GM21619 (cell line): Measurements from ENCODE around the gene AGPAT1.

Experiments
- ATAC-seq: cut with Tn5 transposase; IDR thresholded peaks from one replicate; pipeline ENCODE4 v1.9.1; 2021; ENCODE audit not compliant: unreplicated experiment

Gene AGPAT1

DNA sequence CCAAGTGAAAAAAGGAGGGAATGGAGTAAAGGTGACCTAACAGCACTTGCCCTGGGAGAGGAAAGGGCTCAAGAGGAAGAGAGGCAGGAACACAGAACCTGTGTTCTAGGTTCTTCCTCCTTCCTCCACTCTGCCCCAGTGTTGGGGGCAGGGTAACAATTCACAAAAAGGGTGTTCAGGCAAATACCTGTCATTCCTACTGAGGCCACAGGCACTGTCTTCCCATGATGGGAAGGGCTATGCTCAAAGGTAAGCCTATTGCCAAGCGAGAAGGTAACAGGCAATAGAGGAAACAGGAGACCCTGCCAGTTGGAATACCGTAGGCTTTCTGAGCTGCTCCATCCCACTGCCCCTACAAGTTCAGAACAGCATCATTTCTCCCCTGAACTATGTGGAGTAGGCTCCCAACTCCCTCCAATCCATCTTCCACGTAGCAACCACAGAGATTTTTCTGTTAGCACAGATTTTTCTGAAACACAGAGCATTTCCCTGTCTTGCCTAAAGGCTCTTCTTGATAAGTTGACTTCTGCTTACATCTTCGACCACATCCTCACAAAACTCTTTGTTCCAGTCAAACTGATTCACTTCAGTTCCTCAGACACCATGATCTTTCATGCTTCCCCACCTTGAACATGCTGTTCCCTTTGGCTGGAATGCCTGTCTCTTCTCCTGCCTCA, 2.7 kb downstream of the AGPAT1 start:
- no peak for ATAC-seq

DNA sequence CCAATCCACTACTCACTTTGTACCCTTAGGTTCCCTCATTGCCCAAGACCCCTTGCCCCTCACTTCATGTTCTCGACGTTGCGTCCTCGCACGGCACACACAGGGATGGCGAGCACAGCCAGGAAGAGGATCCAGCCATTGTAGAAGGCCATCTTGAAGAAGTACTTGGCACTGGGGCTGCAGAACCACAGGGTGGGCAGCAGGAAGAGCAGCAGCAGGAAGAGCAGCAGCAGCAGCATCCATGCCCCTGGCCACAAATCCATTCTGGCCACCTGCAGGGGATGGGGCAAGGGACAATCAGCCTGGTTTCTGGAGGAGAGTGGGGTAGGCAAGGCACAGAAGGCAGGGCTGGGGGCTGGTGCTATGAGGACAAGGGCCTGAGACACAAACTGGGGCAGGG, 4.7 kb downstream of the AGPAT1 start:
- no peak for ATAC-seq

DNA sequence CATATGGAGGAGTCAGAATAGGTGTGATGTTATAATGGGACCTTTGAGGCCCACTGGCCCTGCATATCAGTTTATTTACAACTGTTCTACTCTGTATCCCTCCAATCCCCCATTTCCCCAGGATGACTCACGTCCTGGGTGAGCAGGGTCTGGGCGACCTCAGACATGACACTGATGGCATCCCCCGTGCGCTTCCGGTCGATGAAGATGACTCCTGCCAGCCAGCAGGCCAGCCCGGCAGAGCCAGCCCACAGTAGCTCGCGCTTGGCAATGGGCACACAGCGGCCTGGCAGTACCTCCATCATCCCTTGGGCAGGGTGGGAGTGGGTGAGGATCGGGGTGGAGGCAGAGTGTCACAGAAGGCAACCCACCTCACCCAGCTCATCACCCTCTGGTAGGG, 5.6 kb downstream of the AGPAT1 start:
- no peak for ATAC-seq

DNA sequence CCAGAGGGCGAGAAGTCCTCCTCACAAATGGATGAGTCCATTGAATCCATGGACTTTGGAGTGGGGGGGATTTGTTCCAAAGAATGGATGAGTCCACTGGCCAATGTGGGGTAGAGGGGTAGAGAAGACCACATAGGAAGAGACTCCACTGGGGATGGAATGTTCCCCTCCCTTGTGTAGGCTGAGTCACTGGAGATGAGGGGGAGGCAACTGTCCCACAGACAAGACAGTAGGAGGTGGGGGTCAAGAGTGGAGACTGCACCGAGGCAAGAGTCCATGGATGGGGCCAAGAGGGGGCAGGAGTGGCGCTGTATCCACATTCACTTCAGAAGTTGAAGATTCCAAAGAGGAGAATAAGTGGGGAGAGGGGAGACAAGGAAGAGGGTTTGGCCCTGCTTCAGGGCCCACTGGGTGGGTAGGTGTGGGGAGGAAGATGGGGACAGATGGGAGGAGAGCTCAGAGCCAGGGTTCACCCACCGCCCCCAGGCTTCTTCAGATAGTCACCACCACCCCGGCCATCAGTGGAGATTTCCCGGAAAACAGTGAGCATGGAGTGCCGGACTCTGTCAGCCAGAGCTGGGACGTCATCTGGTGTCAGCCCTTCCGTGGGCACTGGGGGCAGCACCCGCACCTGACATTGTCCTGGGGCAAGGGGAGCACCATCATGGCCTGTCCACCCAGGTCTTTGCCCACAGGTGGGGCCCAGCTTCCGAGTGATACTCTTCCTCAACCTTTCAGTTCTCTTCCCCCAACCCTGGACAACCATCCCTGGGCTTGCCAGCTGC, 6.9 kb downstream of the AGPAT1 start:
- ATAC-seq, result no peak

DNA sequence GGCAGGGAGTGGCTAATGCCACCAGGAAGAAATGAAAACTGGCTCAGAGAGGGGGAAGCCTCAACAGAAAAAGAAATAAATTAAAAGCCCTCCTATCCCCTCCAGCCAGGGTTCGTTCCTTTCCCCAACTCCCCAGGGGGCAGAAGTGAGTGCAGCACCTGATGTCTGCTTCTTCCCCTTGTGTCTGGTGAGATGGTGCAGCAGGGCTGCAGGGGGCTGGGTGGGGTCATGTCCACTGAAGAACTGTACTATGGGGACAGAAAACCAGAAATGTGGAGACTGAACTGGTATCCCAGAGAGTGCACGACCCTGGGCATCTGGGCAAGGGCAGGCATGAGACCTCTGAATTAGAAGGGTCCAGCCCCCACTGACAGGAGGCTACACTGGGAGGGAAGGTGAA, 7.5 kb downstream of the AGPAT1 start:
- no peak for ATAC-seq

DNA sequence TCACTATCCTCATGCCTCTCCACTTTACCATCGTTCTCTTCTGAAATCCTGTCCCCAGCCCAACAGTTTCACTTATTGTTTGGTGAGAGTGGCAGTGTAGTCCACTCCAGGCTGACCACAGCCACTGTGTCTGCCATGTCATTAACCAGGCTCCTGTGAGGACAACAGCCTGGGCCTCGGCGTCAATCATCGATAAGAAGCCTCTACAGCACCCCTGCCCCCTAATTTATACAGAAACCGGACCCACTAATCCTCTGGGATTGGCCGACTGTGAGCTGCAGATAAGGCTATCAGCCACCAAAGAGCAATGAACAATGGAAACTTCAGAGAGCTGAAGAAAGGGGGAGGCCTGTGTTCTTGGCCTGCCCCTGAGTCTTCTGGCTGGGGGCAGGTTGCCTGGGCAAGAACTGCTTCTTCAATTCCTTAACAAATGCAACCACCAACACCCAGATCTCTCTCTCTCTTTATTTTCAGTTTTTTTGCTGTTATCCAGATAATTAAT, 8.1 kb downstream of the AGPAT1 start:
- no peak for ATAC-seq

DNA sequence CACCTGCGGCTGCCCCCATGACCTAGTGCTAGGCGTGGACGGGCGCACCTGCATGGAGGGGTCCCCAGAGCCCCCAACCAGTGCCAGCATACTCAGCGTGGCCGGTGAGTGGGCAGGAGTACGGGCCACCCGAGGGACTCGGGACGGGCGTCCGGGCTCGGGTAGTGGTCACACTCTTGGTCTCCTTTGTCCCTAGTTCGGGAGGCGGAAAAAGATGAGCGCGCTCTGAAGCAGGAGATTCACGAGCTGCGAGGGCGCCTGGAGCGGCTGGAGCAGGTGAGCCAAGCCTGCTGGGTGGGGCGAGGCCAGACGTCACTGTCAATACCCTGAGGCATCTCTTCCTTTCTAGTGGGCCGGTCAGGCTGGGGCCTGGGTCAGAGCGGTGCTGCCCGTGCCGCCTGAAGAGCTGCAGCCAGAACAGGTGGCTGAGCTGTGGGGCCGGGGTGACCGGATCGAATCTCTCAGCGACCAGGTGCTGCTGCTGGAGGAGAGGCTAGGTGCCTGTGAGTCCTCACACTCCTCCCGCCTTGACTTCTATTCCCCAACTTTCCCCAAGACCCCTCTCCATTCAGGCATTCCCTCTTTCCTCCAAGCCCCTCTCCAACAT, 8.6 kb downstream of the AGPAT1 start:
- no peak for ATAC-seq

DNA sequence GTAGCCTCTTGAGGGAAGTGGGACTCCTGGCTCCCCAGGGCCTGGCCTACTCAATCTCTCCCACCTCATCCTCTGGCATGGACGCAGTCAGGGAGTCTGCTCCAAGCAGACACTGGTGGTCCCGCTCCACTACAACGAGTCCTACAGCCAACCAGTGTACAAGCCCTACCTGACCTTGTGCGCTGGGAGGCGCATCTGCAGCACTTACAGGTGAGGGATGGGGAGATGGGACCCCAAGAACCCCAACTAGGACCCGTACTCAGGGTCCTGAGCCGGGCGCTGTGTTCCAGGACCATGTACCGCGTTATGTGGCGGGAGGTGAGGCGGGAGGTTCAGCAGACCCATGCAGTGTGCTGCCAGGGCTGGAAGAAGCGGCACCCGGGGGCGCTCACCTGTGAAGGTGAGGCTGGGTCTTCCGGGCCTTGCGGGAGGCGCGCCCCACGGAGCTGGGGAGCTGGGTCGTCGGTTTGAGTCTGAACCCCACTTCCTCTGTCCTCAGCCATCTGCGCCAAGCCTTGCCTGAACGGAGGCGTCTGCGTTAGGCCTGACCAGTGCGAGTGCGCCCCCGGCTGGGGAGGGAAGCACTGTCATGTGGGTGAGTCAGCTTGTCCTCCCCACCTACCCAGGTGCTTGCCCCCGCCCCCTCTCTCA, 9.3 kb downstream of the AGPAT1 start:
- no peak for ATAC-seq

DNA sequence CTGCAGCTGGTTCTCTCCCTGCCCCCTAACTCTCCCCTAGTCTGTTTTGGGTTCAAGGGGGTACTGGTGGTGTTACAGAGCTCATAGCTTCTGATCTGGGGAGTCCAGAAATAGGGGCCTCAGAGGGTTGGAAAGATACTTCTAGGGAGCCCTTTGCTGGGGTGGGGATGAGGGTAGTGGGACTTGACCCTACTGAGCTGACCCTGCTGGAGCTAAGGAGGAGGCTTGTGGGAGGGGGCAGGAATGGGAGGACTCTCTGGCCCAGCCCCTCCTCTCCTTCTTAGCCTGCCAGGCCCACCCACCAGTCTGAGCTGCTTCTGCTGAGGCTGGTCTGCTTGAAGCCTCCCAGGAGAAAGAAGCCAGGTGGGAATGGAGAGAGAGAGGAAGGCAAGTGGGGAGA, 11.6 kb downstream of the AGPAT1 start, which contains the start of gene EGFL8:
TSS of gene EGFL8 (plus strand) at position 301 of the 400 bp plus-strand sequence. CDS start 1,571 bp downstream, outside the sequence.
- no peak for ATAC-seq

DNA sequence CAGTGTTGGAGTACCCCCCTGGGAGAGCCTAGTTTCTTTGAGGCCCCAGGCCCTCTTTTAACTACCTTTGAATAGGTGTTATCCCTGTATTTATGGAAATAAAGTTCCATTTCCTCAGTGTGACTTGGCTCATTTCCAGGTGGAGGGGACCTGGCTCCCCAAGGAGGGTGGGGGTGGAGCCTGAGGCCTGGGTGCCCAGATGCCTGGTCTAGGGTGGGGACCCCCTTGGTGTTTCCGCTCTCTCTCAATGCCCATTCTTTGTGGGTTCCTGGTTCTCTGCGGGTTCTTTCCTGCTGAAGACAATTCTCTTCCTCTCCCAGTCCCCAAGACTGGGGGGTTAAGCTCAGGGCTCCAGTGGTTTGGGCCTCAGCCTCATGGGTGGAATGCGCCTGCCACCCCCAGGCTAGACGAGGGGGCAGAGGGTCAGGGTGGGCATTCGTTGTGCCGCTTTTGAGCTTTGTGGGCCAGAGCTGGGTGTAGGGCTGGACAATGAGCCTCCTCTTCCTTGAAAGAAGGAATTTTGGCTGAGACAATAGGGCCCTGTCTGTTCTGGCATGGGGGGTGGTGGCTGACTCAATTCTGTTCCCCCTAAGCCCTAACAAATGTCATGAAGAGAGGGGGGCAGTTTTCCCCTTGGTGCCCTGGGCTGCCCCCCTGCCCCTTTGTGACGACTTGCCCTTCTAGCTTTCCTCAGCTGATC, 12.2 kb downstream of the AGPAT1 start:
- no peak for ATAC-seq

DNA sequence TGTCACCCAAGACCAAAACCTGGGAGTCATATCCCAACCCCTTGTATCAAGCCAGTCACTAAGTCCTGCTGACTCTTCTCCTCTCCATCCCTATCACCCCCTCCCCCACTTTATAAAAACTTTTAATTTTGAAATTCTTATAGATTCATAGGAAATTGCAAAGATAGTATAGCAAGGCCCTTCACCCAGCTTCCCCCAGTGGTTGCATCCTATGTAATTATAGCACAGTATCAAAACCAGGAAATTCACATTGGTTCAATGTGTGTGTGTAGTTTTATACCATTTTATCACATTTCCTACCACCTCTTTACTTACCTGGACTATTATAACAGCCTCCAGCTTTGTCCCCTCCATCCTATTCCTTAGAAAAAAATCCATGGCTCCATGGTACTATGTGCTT, 17.8 kb downstream of the AGPAT1 start:
- ATAC-seq, result no peak

DNA sequence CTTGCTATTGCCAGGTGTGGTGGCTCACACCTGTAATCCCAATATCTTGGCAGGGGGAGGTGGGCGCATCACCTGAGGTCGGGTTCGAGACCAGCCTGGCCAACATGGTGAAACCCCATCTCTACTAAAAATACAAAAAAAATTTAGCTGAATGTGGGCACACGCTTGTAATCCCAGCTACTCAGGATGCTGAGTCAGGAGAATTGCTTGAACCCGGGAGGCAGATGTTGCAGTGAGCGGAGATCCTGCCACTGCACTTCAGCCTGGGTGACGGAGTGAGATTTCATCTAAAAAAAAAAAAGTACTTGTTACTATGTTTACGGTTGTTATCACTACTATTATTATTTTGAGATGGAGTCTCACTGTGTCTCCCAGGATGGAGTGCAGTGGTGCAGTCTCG, 19.0 kb downstream of the AGPAT1 start:
- ATAC-seq, result no peak

DNA sequence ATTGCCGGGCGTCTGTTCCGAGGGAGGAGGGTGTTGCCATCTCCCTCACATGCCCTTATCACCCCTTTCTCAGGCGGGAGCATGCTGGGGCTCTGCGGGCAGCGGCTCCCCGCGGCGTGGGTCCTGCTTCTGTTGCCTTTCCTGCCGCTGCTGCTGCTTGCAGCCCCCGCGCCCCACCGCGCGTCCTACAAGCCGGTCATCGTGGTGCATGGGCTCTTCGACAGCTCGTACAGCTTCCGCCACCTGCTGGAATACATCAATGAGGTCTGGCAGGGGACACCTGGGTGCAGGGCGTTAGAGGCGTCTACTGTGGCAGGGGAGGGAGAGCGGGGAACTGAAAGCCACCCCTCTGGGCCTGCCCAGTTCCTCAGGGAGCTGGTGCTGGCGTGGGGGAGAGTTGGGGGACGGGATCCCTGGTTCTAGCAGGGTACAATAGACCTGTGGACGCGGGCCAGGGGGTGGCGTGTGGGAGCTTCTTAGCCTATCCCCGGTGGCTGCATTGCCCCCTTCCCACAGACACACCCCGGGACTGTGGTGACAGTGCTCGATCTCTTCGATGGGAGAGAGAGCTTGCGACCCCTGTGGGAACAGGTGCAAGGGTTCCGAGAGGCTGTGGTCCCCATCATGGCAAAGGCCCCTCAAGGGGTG, 21.2 kb downstream of the AGPAT1 start:
- ATAC-seq, result no peak

DNA sequence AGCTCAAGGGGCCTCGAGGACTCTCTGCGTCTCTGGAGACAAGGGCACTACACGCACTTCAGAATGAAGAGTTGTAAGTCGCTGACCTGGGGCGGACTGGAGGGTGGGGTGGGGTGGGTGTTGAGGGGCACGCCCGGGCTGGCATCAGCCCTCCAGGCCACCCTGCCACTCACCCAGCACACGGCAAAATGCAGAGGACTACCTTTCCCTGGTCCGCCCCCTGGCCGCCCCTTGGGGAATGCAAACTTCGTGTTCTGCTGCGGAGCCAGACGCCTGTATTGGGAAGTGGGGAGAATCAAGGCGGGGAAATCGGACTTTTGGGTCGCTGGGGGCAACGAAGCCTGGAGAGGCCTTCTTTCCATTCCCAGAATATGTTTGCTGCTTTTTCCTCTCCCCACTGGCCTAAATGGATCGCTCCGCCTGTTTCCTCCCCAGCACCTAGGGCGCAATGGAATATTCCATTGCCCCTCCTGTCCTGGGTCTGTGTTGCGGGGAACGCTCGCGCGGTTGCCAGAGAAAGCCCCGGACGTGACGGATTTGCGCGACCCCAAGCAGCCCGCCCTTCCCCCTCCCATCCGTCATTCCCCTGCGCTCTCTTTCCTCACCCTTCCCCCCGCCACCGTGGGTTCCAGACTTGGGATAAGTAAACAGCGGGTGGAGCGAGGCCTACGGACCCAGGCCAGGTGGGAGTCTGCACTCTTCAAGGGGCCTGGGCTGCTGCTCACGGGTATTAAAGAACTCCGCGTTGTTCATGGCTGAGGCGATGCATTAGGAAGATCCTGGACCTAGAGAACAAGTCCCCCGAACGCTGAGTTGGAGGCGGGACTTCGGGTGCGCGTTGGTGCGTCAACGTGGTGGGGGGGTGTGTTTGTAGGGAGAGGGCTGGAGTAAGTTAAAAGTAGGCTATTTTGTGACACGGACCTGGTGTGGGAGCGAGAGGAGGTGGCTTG, 22.0 kb downstream of the AGPAT1 start, which contains the start of gene PPT2:
TSS of gene PPT2 (plus strand) at position 578 of the 950 bp plus-strand sequence. CDS start 454 bp downstream, outside the sequence.
- ATAC-seq, result no peak

DNA sequence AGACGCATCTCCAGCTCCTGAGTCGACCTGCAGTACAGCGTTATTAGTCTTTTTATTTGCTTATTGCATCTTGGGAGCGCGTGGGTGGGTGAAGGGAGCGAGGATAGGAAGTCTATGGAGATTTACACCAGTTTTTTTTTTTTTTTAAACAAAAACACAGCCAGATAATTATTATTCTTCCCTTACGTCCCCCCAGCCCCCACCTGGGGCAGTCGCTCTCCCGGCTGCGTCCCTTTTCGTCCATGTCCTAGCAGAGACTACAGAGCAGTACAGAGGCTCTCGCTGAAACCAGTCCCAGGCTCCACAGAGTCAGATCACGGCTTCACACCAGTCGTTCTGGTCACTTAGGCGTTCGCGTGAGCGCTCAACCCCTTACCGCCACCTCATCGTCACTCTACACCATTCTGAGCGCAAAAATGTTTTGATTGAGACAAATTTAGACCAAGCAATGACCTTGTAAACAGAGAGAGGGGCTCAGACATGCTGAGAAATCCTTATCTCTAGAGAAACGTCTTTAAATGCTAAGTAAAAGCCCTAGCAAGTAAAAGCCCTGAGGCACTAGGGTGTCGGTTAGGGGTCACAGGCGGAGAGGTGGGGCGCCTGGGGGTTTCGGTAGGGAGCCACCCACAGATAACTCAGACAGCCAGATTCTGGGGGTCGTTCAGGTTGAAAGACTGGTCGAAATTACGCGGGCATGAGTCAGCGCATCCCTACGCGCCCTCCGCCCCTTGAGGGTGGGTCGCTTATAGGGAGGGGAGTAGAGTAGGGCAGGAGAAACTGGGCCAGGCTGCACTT, 22.9 kb downstream of the AGPAT1 start:
- ATAC-seq, result no peak

DNA sequence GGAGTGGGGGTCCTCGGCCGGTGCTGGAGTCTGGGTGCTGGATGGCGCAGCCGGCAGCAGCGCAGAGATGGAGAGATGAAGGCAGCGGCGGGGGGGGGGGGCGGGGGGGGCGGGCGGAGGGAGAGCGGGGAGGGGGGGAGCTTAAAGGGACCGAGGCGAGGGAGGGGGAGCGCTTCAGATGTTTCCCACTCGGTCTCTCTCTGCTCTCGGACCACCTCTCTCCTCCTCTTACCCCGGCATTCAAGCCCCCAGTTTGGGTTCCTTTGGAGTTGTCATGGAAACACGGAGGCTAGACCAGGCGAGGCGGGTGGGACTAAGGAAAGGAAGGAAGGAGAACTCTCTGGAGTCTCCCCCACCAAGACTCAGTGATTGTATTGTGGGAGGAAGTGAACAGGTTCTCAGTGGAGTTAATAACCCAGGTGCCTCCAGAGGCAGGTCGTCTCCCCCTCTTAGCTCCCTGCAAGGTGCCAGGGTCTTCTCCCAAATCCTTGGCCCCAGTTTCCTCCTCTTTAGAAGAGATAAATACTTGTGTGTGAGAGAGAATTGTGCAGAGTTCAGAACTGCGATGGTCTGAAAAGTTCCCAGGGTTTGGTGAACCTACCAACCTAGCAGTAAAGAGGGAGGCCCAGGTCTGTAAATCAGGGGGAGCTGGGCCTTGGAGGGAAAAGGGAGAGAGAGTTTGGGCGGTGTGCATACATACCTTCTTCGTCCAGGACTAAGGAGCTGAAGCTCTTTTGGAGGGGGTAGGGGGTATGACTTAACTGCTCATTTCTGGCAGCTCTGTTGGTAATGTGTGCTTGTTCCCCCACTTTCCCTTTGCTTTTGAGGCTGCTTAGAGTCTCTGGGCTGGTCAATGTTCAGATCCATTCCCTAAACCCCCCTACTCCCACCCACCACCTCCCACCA, 23.8 kb downstream of the AGPAT1 start, which contains the start of gene PRRT1:
TSS of gene PRRT1 (minus strand) at position 77 of the 906 bp plus-strand sequence. CDS start 112 bp downstream, outside the sequence.
- ATAC-seq, result no peak
